ENCODE results near the gene VEPH1.

DNA sequence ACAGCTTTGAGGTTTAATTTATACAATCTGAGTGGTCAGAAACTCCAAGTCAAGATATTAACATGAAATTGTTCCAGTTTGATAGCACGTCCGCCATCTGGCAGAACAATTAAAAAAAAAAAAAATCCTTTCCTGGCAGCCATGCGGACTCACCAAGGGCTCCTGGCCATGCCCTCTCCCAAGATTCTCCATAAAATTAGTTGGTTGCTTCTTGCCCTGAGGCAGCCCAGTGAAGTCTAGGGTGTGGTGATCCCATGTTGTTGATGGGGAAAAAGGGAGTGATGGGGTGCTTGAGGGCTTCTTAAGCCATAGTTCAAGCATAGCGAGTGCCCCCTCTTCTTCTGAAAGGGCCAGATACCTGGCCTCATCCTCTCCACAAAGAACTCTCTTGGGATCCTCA is 261.6 kb downstream of the VEPH1 start:
- TF ChIP-seq, protein P1, sequence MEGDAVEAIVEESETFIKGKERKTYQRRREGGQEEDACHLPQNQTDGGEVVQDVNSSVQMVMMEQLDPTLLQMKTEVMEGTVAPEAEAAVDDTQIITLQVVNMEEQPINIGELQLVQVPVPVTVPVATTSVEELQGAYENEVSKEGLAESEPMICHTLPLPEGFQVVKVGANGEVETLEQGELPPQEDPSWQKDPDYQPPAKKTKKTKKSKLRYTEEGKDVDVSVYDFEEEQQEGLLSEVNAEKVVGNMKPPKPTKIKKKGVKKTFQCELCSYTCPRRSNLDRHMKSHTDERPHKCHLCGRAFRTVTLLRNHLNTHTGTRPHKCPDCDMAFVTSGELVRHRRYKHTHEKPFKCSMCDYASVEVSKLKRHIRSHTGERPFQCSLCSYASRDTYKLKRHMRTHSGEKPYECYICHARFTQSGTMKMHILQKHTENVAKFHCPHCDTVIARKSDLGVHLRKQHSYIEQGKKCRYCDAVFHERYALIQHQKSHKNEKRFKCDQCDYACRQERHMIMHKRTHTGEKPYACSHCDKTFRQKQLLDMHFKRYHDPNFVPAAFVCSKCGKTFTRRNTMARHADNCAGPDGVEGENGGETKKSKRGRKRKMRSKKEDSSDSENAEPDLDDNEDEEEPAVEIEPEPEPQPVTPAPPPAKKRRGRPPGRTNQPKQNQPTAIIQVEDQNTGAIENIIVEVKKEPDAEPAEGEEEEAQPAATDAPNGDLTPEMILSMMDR (IDR thresholded peaks at IDR 0.05): no peak
- TF ChIP-seq POLR2AphosphoS5 (IDR thresholded peaks at IDR 0.05; ENCODE audit: low read depth, low read length): no peak
